Gastroesophageal sphincter (tissue), 3 donors: ENCODE results near the gene TAGLN3.

Experiments
- POLR2A ChIP-seq, 2 donors: fragments of 450-650 bp; IDR thresholded peaks; one replicate each; pipeline ENCODE4 v1.6.1; 2017; ENCODE audit warnings: antibody characterized with exemption in 2 of 2, mild to moderate bottlenecking in 2 of 2, moderate library complexity in 1 of 2
- TF ChIP-seq, protein P1 (sequence below), 4 experiments: fragments of 200-600 bp in 2 of 4; fragments of 450-650 bp in 2 of 4; sonication (generic) in 1 of 4; IDR thresholded peaks; one replicate each; pipeline ENCODE4 v1.5.1; 2017 to 2019; ENCODE audit warnings: antibody characterized with exemption in 4 of 4, mild to moderate bottlenecking in 2 of 4, moderate library complexity in 2 of 4

DNA sequence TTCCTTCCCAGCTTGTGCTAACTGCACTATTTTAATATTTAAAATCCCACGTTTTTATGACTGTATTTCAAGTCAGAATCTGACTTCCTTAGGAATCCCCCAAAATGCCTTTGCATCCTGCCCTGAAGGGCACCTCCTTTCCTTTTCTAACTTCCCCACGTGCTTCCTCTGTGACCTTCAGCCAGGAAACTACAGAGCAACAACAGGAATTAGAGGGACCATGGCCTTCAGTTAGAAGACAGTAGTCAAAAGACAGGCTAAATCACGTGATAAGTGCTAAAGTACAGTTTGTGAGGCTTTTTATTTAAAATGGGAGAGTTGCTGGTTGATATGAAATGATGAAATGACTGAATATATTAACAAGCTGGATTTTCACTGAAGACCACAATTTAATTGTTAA is 31.7 kb upstream of the TAGLN3 start:
- no peak for TF ChIP-seq POLR2A (IDR thresholded peaks at IDR 0.05)
- TF ChIP-seq, protein P1, sequence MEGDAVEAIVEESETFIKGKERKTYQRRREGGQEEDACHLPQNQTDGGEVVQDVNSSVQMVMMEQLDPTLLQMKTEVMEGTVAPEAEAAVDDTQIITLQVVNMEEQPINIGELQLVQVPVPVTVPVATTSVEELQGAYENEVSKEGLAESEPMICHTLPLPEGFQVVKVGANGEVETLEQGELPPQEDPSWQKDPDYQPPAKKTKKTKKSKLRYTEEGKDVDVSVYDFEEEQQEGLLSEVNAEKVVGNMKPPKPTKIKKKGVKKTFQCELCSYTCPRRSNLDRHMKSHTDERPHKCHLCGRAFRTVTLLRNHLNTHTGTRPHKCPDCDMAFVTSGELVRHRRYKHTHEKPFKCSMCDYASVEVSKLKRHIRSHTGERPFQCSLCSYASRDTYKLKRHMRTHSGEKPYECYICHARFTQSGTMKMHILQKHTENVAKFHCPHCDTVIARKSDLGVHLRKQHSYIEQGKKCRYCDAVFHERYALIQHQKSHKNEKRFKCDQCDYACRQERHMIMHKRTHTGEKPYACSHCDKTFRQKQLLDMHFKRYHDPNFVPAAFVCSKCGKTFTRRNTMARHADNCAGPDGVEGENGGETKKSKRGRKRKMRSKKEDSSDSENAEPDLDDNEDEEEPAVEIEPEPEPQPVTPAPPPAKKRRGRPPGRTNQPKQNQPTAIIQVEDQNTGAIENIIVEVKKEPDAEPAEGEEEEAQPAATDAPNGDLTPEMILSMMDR (IDR thresholded peaks at IDR 0.05), result no peak
